Activated CD4-positive, alpha-beta T cell treated with anti-CD3 and anti-CD28 coated beads, Interleukin-10, Interleukin-2, amounts not matched to agents 100 ng/mL and 50 ng/mL, durations not matched to agents 16 hours and 8 hours (primary cell): Measurements from ENCODE around the gene CDH13.

Experiments
- DNase-seq: peaks from one replicate; pipeline ENCODE4 v3.0.0-alpha.2; 2020

CDH13 gene

GRCh38 chr16:82793528-82794245 is 166.9 kb downstream of the CDH13 start:
- DNase-seq = no peak

GRCh38 chr16:82796047-82796446 is 169.3 kb downstream of the CDH13 start:
- no peak for DNase-seq

- peak; percentile 88 for DNase-seq
These were observed 174.6 kb downstream of the CDH13 start for GRCh38 chr16:82801361-82801760.

- no peak for DNase-seq
These were observed 179.1 kb downstream of the CDH13 start for GRCh38 chr16:82805866-82806265.

GRCh38 chr16:82807311-82807710 is 180.5 kb downstream of the CDH13 start:
- DNase-seq = no peak

- DNase-seq = no peak
These were observed 181.3 kb downstream of the CDH13 start for GRCh38 chr16:82808036-82808435.

GRCh38 chr16:82810077-82810476 is 183.3 kb downstream of the CDH13 start:
- DNase-seq = no peak

GRCh38 chr16:82814059-82814458 is 187.3 kb downstream of the CDH13 start:
- no peak for DNase-seq

GRCh38 chr16:82819286-82819685 is 192.5 kb downstream of the CDH13 start:
- no peak for DNase-seq

- DNase-seq = no peak
These were observed 194.1 kb downstream of the CDH13 start for GRCh38 chr16:82820855-82821254.

- no peak for DNase-seq
These were observed 197.6 kb downstream of the CDH13 start for GRCh38 chr16:82824408-82824807.

GRCh38 chr16:82829301-82829700 is 202.5 kb downstream of the CDH13 start:
- DNase-seq = no peak

- no peak for DNase-seq
These were observed 204.2 kb downstream of the CDH13 start for GRCh38 chr16:82830944-82831343.

- no peak for DNase-seq
These were observed 206.1 kb downstream of the CDH13 start for GRCh38 chr16:82832821-82833220.

- DNase-seq = no peak
These were observed 206.7 kb downstream of the CDH13 start for GRCh38 chr16:82833378-82833993.

- no peak for DNase-seq
These were observed 207.5 kb downstream of the CDH13 start for GRCh38 chr16:82834151-82834815.

- no peak for DNase-seq
These were observed 208.9 kb downstream of the CDH13 start for GRCh38 chr16:82835487-82836155.

GRCh38 chr16:82841108-82841507 is 214.3 kb downstream of the CDH13 start:
- no peak for DNase-seq

GRCh38 chr16:82843606-82844271 is 217.0 kb downstream of the CDH13 start:
- no peak for DNase-seq

GRCh38 chr16:82845116-82845515 is 218.3 kb downstream of the CDH13 start:
- DNase-seq = no peak

GRCh38 chr16:82846806-82847205 is 220.0 kb downstream of the CDH13 start:
- no peak for DNase-seq

- no peak for DNase-seq
These were observed 221.2 kb downstream of the CDH13 start for GRCh38 chr16:82848013-82848412.

- no peak for DNase-seq
These were observed 225.7 kb downstream of the CDH13 start for GRCh38 chr16:82852388-82853008.
